AG09319 (cell line): ENCODE measurements around the gene EXOSC9.

Experiments
- DNase-seq: peaks from one replicate; pipeline ENCODE4 v3.0.0-alpha.2; 2010; ENCODE audit warnings: low read depth; ENCODE audit errors: extremely low read depth
- CTCF ChIP-seq: IDR thresholded peaks from 2 replicates; pipeline ENCODE4 v1.5.1; 2011; ENCODE audit warnings: low read depth, mild to moderate bottlenecking, inconsistent platforms, low read length, moderate library complexity

EXOSC9 gene

GRCh38 chr4:121799208-121799823, 1.8 kb upstream of the EXOSC9 start:
- no peak for DNase-seq
- TF ChIP-seq CTCF, result no peak

DNA sequence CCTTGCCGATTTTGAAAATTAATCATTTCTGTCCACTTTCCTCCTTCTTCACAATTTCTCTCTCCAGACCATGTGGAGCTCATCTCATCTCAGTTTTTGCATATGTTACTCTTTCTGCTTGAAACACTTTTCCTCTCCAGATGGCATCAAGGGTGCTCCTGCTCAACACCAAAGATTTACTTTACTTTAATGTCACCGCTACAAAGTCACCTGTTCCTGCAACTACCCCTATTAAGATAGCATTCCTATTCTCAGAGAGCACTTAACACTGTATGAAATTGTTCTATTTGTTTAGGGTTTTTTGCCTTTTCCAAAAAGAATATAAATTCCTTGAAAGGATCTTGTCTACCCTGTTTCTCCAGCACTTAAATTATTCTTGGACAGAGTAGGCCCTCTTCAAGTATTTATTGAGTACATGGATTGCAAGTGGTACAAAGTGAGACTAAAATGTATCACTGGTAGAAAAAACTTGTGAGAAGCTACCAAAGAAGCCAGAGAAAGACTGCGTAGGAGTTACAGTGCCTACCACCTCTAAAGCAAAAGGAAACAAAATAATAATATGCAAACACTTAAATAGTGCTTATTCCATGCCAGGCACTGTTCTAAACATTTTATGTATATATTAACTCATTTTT, 1.1 kb upstream of the EXOSC9 start:
- no peak for TF ChIP-seq CTCF
- no peak for DNase-seq

- TF ChIP-seq CTCF, result no peak
- DNase-seq, result no peak
Observed at GRCh38 chr4:121800638-121800960, 524 bp upstream of the EXOSC9 start.

DNA sequence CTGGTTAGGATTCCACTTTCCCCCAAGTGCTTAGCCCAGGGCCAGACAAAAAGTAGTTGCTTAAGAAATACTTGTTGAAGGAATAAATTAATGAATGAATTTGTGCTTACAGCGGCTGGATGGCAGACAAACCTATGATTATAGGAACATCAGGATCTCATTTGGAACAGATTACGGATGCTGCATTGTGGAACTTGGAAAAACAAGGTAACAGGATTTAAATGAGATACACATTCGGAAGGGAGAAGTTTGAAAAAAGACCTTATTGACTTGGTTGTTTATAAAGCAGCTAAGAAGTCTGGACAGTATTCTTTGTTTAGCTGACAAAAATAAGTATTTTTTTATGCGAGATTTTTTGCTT, 572 bp downstream of the EXOSC9 start:
- no peak for DNase-seq
- no peak for TF ChIP-seq CTCF

GRCh38 chr4:121806411-121806810, 5.3 kb downstream of the EXOSC9 start:
- no peak for DNase-seq
- no peak for TF ChIP-seq CTCF

DNA sequence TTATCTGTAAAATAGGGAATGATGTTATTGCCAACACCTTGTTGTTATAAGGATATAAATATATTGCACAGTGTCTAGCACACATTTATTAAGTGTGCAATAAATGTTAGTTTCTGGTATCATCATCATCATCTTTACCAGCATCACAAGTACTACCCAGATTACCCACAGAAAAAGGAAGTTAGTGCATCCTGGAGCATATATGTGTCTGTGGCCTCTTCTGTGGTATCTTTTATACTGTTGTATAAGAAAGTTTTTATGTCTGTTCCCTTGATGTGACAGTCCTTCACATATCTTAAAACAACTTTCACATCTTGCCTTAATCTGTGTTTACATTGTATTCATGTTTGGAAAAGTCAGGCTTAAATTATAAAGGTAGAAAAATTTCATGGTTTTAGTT, 10.0 kb downstream of the EXOSC9 start:
- TF ChIP-seq CTCF, result no peak
- DNase-seq, result no peak

- no peak for DNase-seq
- no peak for TF ChIP-seq CTCF
Observed at GRCh38 chr4:121814756-121815155, 13.6 kb downstream of the EXOSC9 start.
